ENCODE results near the gene CXXC5. TPM values are rescaled to one million over a fixed set of nuclear protein-coding genes. Genes with fewer than 3 reads are reported as not detected.

The CXXC5 gene
- total RNA-seq, 1 experiment from 2014 or later = 7.8 TPM

DNA sequence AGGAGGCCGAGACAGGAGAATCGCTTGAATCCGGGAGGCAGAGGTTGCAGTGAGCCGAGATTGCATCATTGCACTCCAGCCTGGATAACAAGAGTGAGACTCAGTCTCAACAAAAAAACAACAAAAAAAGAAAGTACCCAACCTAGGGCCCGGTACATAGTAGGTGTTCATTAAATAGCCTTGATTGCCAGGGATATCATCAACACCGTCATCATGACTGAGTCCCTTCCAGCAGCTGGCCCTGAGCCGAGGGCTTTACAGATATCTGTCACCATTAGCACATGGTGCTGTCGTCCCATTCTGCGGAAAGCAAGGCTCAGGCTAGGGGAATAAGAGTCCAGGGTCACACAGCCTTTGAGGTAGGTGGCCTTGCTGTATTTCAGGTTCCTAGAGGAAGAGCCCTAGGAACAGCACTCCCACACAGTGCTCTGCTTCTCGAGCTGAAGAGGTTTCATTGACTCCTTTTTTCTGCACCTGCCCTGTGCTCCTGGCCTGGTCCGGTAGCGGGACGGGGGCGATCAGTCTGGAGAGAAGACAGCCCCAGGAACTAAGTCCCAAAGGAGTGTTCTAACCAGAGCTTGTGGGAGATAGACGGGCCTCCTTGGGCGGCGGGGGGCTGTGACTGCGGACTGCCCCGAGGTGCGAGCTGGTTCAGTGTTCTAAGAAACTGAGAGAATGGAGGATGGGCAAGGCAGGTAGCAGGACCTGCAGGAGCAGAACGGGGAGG, 48.2 kb downstream of the CXXC5 start:
- TF ChIP-seq, protein P1, sequence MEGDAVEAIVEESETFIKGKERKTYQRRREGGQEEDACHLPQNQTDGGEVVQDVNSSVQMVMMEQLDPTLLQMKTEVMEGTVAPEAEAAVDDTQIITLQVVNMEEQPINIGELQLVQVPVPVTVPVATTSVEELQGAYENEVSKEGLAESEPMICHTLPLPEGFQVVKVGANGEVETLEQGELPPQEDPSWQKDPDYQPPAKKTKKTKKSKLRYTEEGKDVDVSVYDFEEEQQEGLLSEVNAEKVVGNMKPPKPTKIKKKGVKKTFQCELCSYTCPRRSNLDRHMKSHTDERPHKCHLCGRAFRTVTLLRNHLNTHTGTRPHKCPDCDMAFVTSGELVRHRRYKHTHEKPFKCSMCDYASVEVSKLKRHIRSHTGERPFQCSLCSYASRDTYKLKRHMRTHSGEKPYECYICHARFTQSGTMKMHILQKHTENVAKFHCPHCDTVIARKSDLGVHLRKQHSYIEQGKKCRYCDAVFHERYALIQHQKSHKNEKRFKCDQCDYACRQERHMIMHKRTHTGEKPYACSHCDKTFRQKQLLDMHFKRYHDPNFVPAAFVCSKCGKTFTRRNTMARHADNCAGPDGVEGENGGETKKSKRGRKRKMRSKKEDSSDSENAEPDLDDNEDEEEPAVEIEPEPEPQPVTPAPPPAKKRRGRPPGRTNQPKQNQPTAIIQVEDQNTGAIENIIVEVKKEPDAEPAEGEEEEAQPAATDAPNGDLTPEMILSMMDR (IDR thresholded peaks at IDR 0.05; ENCODE audit: unreplicated experiment) = no peak
- H3K27me3 Mint-ChIP-seq (ENCODE audit: insufficient read depth, unreplicated experiment) = no peaks in the 10 kb centered on the region
- no TSS peak for BruUV-seq (replicated peaks)
- H3K4me3 Mint-ChIP-seq (ENCODE audit: unreplicated experiment) = no peak overlapping the region
- intact Hi-C loops (cut with micrococcal nuclease) = loop anchor here (10.0 kb wide), 1 partner anchor 68 kb away; no protein-coding TSS in a partner anchor
- no peaks in the 10 kb centered on the region for H3K36me3 Mint-ChIP-seq (ENCODE audit: insufficient read depth, unreplicated experiment)
- ChIA-PET CTCF (interaction anchor here (0.6 to 11.5 kb wide), 5 partner anchors 8 to 178 kb away, joined by 3 to 321 read pairs (median 4); no protein-coding TSS in a partner anchor), POLR2A (no interaction called here)
- no peak for DNase-seq (ENCODE audit: unreplicated experiment)
- H3K27ac Mint-ChIP-seq (ENCODE audit: low read depth, unreplicated experiment) = no peak overlapping the region
- no peaks in the 10 kb centered on the region for H3K9me3 Mint-ChIP-seq (ENCODE audit: unreplicated experiment)
- H3K4me1 Mint-ChIP-seq (ENCODE audit: insufficient read depth, unreplicated experiment) = no peaks in the 10 kb centered on the region

GRCh38 chr5:139696894-139697658, 48.9 kb downstream of the CXXC5 start:
- BruUV-seq (replicated peaks) = no TSS peak
- Mint-ChIP-seq H3K27ac (ENCODE audit: low read depth, unreplicated experiment) (no peak overlapping the region), H3K4me1 (ENCODE audit: insufficient read depth, unreplicated experiment) (no peaks in the 10 kb centered on the region), H3K36me3 (ENCODE audit: insufficient read depth, unreplicated experiment) (no peaks in the 10 kb centered on the region), H3K9me3 (ENCODE audit: unreplicated experiment) (no peaks in the 10 kb centered on the region), H3K27me3 (ENCODE audit: insufficient read depth, unreplicated experiment) (no peaks in the 10 kb centered on the region), H3K4me3 (ENCODE audit: unreplicated experiment) (no peak overlapping the region)
- DNase-seq (ENCODE audit: unreplicated experiment) = no peak
- intact Hi-C loops (cut with micrococcal nuclease) = loop anchor here (10.0 kb wide), 1 partner anchor 68 kb away; no protein-coding TSS in a partner anchor
- CTCF ChIA-PET = interaction anchor here (1.0 to 11.5 kb wide), 3 partner anchors 8 to 69 kb away, joined by 3 to 321 read pairs (median 5); no protein-coding TSS in a partner anchor
- TF ChIP-seq, protein P1 (IDR thresholded peaks at IDR 0.05; ENCODE audit: unreplicated experiment) = no peak
- POLR2A ChIA-PET = no interaction called here

- Mint-ChIP-seq H3K4me3 (ENCODE audit: unreplicated experiment) (no peak overlapping the region), H3K36me3 (ENCODE audit: insufficient read depth, unreplicated experiment) (no peaks in the 10 kb centered on the region), H3K9me3 (ENCODE audit: unreplicated experiment) (no peaks in the 10 kb centered on the region), H3K4me1 (ENCODE audit: insufficient read depth, unreplicated experiment) (no peaks in the 10 kb centered on the region), H3K27me3 (ENCODE audit: insufficient read depth, unreplicated experiment) (no peaks in the 10 kb centered on the region), H3K27ac (ENCODE audit: low read depth, unreplicated experiment) (no peak overlapping the region)
- BruUV-seq (replicated peaks) = no TSS peak
- peak; percentile 40 for DNase-seq (ENCODE audit: unreplicated experiment)
- TF ChIP-seq, protein P1 (IDR thresholded peaks at IDR 0.05; ENCODE audit: unreplicated experiment) = no peak
- intact Hi-C loops (cut with micrococcal nuclease) = loop anchor here (10.0 kb wide), 1 partner anchor 66 kb away; no protein-coding TSS in a partner anchor
- ChIA-PET POLR2A (interaction anchor here (1.3 kb wide), 1 partner anchor 38 kb away, joined by 3 read pairs; no protein-coding TSS in a partner anchor), CTCF (interaction anchor here (0.6 to 1.6 kb wide), 4 partner anchors 8 to 126 kb away, joined by 3 to 4 read pairs (median 4); no protein-coding TSS in a partner anchor)
These were observed 50.5 kb downstream of the CXXC5 start for GRCh38 chr5:139698490-139699146.
